HG03095 (cell line): ENCODE results near the gene ZDHHC8.
"Not testable (repeated sequence)": the region's sequence is repeated elsewhere in the genome, so short reads cannot be mapped to it uniquely, and the experiment has no call there.

Experiments used
- ATAC-seq: cut with Tn5 transposase; IDR thresholded peaks from one replicate; pipeline ENCODE4 v1.9.1; 2021; ENCODE audit warnings: moderate library complexity; ENCODE audit not compliant: unreplicated experiment

Gene ZDHHC8

DNA sequence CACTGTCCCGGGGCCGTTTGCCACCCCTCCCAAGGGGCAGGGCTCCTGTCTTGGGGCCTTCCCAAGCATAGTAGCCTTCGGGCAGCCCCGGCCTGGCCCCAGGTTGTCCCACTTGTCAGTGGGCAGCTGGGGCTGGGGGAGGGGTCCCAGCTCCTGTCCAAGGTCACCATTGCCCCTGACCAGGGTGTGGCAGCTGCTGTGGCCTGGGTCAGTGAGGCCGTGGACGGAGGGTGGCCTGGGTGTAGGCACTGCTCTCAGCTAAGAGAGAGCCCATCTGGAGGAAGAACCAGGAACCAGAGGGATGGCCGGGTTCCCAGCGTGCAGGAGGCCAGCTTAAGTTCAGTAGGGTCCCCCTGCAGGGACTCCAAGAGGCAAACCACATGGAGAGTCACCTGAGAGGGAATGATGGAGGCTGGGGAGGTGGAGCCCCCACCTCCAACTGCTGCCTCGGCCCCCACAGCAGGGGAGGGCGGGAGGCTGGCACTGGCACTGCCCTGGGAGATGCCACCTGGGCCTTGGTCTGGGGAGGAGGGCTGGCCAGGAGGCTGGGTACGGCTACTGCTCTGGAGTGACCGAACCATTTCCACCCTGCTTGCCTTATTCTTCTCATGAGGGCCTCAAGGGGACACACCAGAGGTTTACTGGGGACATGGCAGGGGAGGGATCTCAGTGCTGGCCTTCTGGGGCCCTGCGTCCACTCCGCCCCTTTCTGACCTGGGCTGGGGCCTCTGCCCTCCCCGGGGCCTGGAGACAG lies 26.0 kb downstream of the ZDHHC8 start:
- ATAC-seq = no peak

GRCh38 chr22:20158391-20159036 lies 26.9 kb downstream of the ZDHHC8 start:
- ATAC-seq = no peak

GRCh38 chr22:20159076-20159475 lies 27.5 kb downstream of the ZDHHC8 start:
- no peak for ATAC-seq

- not testable (repeated sequence) for ATAC-seq
These were observed 27.9 kb downstream of the ZDHHC8 start for GRCh38 chr22:20159531-20159930.

GRCh38 chr22:20160041-20160440 lies 28.4 kb downstream of the ZDHHC8 start:
- ATAC-seq = no peak

- no peak for ATAC-seq
These were observed 33.3 kb downstream of the ZDHHC8 start for GRCh38 chr22:20164863-20165262.

- no peak for ATAC-seq
These were observed 33.8 kb downstream of the ZDHHC8 start for GRCh38 chr22:20165421-20165820.

DNA sequence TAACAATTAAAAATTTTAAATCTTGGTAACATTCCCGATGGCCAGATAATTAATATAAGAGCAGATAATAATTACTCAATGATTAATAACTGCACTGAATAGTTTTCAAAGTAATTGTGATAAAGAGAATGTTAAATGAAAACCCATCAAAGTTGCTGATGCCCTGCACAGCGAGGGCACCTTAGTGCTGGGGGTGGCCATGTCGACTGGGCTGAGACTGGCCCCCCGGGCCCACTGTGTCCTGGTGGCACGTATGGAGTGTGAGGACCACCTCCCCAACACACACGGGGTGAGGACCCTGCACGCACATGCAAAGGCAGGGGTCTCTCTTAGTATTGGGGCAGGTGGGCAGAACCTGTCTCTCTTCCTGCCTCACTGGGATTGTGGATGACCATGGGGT lies 34.3 kb downstream of the ZDHHC8 start:
- no peak for ATAC-seq

- ATAC-seq = no peak
These were observed 35.1 kb downstream of the ZDHHC8 start for GRCh38 chr22:20166703-20167102.

- no peak for ATAC-seq
These were observed 36.2 kb downstream of the ZDHHC8 start for GRCh38 chr22:20167643-20168322.

DNA sequence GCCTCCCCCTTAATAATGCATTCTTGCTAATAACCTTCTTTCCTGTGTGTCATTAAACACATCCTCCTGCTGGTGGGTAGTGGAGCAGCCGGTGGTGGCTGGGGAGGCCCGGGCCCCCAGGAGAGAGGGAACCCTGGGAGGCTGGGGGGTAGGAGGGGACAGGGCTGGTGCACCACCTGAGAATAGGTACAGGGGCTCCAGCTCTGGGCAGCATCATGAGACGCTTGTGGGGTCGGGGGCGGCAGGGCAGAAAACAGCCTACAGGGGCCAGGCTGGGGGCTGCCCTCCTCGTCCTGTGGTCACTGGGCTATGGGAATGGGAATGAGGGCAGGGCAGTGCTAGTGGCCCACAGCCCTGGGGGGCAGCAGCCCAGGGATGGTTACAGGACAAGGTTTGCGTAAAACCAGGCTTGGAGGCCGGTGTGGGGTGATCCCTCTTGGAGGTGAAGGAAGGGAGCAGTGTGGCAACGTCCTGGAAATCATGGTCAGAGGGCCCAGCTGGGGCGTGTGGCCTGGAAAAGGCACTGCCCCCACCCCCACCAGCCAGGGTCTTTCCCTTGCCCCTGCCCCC lies 37.7 kb downstream of the ZDHHC8 start:
- no peak for ATAC-seq

GRCh38 chr22:20170170-20170569 lies 38.6 kb downstream of the ZDHHC8 start:
- ATAC-seq = no peak

GRCh38 chr22:20171288-20172140 lies 39.9 kb downstream of the ZDHHC8 start:
- no peak for ATAC-seq

GRCh38 chr22:20172141-20172613 lies 40.6 kb downstream of the ZDHHC8 start:
- no peak for ATAC-seq

DNA sequence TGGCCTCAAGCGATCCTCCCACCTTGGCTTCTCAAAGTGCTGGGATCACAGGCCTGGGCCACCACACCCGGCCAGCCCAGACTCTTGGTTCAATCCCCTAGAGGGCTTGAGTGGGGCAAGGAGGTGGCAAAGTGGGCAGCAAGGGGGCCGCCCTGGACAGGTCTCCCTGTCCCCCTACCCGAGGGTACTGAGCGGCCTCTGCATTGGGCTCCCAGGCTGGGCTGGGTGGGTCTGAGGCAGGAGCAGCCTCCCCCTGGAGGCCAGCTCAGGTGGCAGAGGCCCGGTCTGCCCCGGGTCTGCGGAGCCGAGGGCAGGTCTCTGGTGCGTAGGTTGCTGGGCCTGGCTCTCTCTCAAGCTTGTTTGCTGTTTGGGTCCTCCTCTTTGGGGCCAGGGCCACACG lies 41.6 kb downstream of the ZDHHC8 start:
- no peak for ATAC-seq

DNA sequence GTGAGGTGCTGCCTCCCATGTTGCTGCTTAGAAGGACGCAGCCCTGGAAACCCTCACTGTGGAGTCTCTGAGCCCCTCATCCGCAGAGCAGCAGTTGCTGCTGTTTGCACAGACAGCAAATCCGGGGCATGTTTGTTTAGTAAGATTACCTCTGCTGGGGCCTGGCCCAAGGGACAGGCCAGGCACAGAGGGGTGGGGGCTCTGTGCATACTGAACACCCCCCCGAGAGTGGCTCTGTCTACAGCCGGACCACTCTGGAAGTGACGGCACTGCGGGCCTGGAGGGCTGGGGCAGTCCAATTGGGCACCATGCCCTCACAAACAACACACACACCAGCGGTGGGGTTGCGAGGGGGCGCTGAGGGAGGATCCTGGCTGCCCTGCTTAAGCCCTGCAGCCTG lies 42.2 kb downstream of the ZDHHC8 start:
- ATAC-seq = no peak

- ATAC-seq = no peak
These were observed 43.4 kb downstream of the ZDHHC8 start for GRCh38 chr22:20174785-20175596.

GRCh38 chr22:20175597-20175900 lies 43.9 kb downstream of the ZDHHC8 start:
- ATAC-seq = no peak

- no peak for ATAC-seq
These were observed 44.9 kb downstream of the ZDHHC8 start for GRCh38 chr22:20176421-20177085.
